ENCODE measurements around the gene NIN. TPM values are rescaled to one million over a fixed set of nuclear protein-coding genes. Genes with fewer than 3 reads are reported as not detected.
"Not testable (repeated sequence)": the region's sequence is repeated elsewhere in the genome, so short reads cannot be mapped to it uniquely, and the experiment has no call there.

Gene NIN
- total RNA-seq, 1 donor from 2014 or later: 68.9 TPM

- intact Hi-C loops (cut with micrococcal nuclease): loop anchor here (1.0 to 10.0 kb wide), 4 partner anchors 9 to 1872 kb away; partner anchors contain the start of genes ERO1A, NIN and SAV1
These were observed 8.4 kb downstream of the NIN start for GRCh38 chr14:50822501-50823042.

GRCh38 chr14:50821510-50822464 is 9.2 kb downstream of the NIN start:
- intact Hi-C loops (cut with micrococcal nuclease): loop anchor here (1.0 to 10.0 kb wide), 5 partner anchors 8 to 1873 kb away; partner anchors contain the start of genes ERO1A, NIN and SAV1

- intact Hi-C loops (cut with micrococcal nuclease): loop anchor here (1.0 to 10.0 kb wide), 4 partner anchors 8 to 1874 kb away; partner anchors contain the start of genes ERO1A and SAV1
These were observed 10.0 kb downstream of the NIN start for GRCh38 chr14:50820786-50821509.

- intact Hi-C loops (cut with micrococcal nuclease): not testable (repeated sequence)
These were observed 11.7 kb downstream of the NIN start for GRCh38 chr14:50819303-50819702.

- intact Hi-C loops (cut with micrococcal nuclease): no loop called here
These were observed 14.4 kb downstream of the NIN start for GRCh38 chr14:50816395-50817047.

GRCh38 chr14:50815526-50815925 is 15.4 kb downstream of the NIN start:
- intact Hi-C loops (cut with micrococcal nuclease): not testable (repeated sequence)

- intact Hi-C loops (cut with micrococcal nuclease): not testable (repeated sequence)
These were observed 15.9 kb downstream of the NIN start for GRCh38 chr14:50815058-50815457.

GRCh38 chr14:50814161-50814560 is 16.8 kb downstream of the NIN start:
- intact Hi-C loops (cut with micrococcal nuclease): no loop called here

- intact Hi-C loops (cut with micrococcal nuclease): loop anchor here (1.0 kb wide), 2 partner anchors 8 to 17 kb away; no protein-coding TSS in a partner anchor
These were observed 17.5 kb downstream of the NIN start for GRCh38 chr14:50813544-50813863.

GRCh38 chr14:50812856-50813543 is 18.0 kb downstream of the NIN start:
- intact Hi-C loops (cut with micrococcal nuclease): loop anchor here (1.0 kb wide), 2 partner anchors 8 to 17 kb away; no protein-coding TSS in a partner anchor

- intact Hi-C loops (cut with micrococcal nuclease): no loop called here
These were observed 18.8 kb downstream of the NIN start for GRCh38 chr14:50812180-50812579.

GRCh38 chr14:50808053-50808452 is 22.9 kb downstream of the NIN start:
- intact Hi-C loops (cut with micrococcal nuclease): no loop called here

GRCh38 chr14:50806241-50806933 is 24.6 kb downstream of the NIN start:
- intact Hi-C loops (cut with micrococcal nuclease): no loop called here

- intact Hi-C loops (cut with micrococcal nuclease): no loop called here
These were observed 25.6 kb downstream of the NIN start for GRCh38 chr14:50805396-50805795.

- intact Hi-C loops (cut with micrococcal nuclease): no loop called here
These were observed 26.7 kb downstream of the NIN start for GRCh38 chr14:50804181-50804721.

- intact Hi-C loops (cut with micrococcal nuclease): no loop called here
These were observed 29.3 kb downstream of the NIN start for GRCh38 chr14:50801706-50802105.

- intact Hi-C loops (cut with micrococcal nuclease): no loop called here
These were observed 30.9 kb downstream of the NIN start for GRCh38 chr14:50800032-50800431.

GRCh38 chr14:50798048-50798421 is 32.9 kb downstream of the NIN start:
- intact Hi-C loops (cut with micrococcal nuclease): no loop called here

- intact Hi-C loops (cut with micrococcal nuclease): no loop called here
These were observed 33.5 kb downstream of the NIN start for GRCh38 chr14:50797250-50798047.

Measured in T-helper 2 cell treated with Interferon-gamma antibody and Interleukin-4, amounts not matched to agents 100 ng/mL and 5 ng/mL, for 36 hours (primary cell).